Measurements from ENCODE around the gene EXO1. TPM values are rescaled to one million over a fixed set of nuclear protein-coding genes. Genes with fewer than 3 reads are reported as not detected.

EXO1 gene
- total and polyA plus RNA-seq, 2 donors (not counting 3 experiments of a cell fraction or from before 2014, with no cell fraction given), result 4.1 to 23.5 TPM

DNA sequence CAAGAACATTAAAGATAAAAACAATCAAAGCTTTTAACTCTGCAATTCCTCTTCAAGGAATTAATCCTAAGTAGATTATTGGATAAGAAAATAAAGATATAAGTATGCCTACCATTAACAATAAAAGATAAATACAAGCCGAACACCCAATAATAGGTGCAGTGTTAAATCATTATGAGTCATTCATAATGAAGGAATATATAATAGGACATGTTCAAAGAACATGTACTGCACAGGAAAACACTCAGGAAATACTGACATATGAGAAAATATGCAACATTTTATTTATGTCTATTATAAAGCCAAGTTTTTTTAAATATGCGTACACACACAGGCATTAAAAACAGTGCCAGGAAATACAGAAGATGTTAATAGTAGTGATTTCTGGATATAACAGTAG lies 11.1 kb upstream of the EXO1 start:
- FAIRE-seq (peak; percentile 46), DNase-seq (ENCODE audit: low read depth, low spot score) (peak; percentile 29)
- dilution Hi-C loops (cut with MboI; ENCODE audit: extremely low pct_ligation_motif_present, low sequenced_read_pairs), result no loop called here
- H3K9me1 ChIP-seq (replicated peaks; ENCODE audit: control insufficient read depth, extremely low read depth, insufficient read depth, low read length), result no peaks in the 10 kb centered on the region
- H4K20me1 ChIP-seq (replicated peaks; ENCODE audit: control insufficient read depth, extremely low read depth, insufficient read depth, low read length), result no peaks in the 10 kb centered on the region
- no peaks in the 10 kb centered on the region for H3K79me2 ChIP-seq (ENCODE audit: control insufficient read depth, insufficient read depth, low read length)
- H3K4me2 ChIP-seq (ENCODE audit: insufficient read depth, low read length), result peak overlapping the region; percentile 17
- intact Hi-C loops (cut with micrococcal nuclease), result no loop called here
- H3K36me3 ChIP-seq (ENCODE audit: control insufficient read depth in 2 of 2, extremely low read depth in 1 of 2, insufficient read depth in 2 of 2, low read length in 2 of 2), result no peaks in the 10 kb centered on the region
- H3K9me3 ChIP-seq (replicated peaks; ENCODE audit: control insufficient read depth, insufficient read depth, low read length), result no peaks in the 10 kb centered on the region
- no peak overlapping the region for H3K4me3 ChIP-seq (replicated peaks in 1 of 3; ENCODE audit: insufficient read depth in 1 of 3, low read depth in 1 of 3, low read length in 3 of 3)
- no peak overlapping the region for H3K9ac ChIP-seq (replicated peaks; ENCODE audit: extremely low read depth, insufficient read depth, low read length)
- POLR2A ChIA-PET, result no interaction called here
- CTCF ChIA-PET, result interaction anchor here (1.3 kb wide), 1 partner anchor 226 kb away, joined by 3 read pairs; no protein-coding TSS in a partner anchor
- peaks cover 2 to 8% of the 10 kb centered on the region in 2 experiments for H3K27me3 ChIP-seq (ENCODE audit: control insufficient read depth in 2 of 2, insufficient read depth in 2 of 2, low read length in 2 of 2)
- BruUV-seq (replicated peaks), result no TSS peak
- no peak overlapping the region for H2AFZ ChIP-seq (ENCODE audit: low read depth, low read length)
- peaks cover 18% of the 10 kb centered on the region for H3K4me1 ChIP-seq (ENCODE audit: control insufficient read depth, extremely low read depth, insufficient read depth, low read length)
- peak overlapping the region; percentile 3 for H3K27ac ChIP-seq (ENCODE audit: insufficient read depth, low read depth, low read length)
- peak; percentile 20 for TF ChIP-seq JUN (IDR thresholded peaks at IDR 0.05; ENCODE audit: borderline replicate concordance, insufficient read depth, insufficient read length, low read depth)
- peak; percentile 66 for TF ChIP-seq FOS (IDR thresholded peaks at IDR 0.05; ENCODE audit: borderline replicate concordance, insufficient read depth, low read length)
- TF ChIP-seq, protein P1, sequence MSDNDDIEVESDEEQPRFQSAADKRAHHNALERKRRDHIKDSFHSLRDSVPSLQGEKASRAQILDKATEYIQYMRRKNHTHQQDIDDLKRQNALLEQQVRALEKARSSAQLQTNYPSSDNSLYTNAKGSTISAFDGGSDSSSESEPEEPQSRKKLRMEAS (IDR thresholded peaks at IDR 0.05; ENCODE audit: insufficient read depth, insufficient read length), result no peak
- TF ChIP-seq, protein P2, sequence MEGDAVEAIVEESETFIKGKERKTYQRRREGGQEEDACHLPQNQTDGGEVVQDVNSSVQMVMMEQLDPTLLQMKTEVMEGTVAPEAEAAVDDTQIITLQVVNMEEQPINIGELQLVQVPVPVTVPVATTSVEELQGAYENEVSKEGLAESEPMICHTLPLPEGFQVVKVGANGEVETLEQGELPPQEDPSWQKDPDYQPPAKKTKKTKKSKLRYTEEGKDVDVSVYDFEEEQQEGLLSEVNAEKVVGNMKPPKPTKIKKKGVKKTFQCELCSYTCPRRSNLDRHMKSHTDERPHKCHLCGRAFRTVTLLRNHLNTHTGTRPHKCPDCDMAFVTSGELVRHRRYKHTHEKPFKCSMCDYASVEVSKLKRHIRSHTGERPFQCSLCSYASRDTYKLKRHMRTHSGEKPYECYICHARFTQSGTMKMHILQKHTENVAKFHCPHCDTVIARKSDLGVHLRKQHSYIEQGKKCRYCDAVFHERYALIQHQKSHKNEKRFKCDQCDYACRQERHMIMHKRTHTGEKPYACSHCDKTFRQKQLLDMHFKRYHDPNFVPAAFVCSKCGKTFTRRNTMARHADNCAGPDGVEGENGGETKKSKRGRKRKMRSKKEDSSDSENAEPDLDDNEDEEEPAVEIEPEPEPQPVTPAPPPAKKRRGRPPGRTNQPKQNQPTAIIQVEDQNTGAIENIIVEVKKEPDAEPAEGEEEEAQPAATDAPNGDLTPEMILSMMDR (IDR thresholded peaks at IDR 0.05; ENCODE audit: extremely low read depth in 1 of 2, insufficient read depth in 1 of 2, low read depth in 1 of 2, low read length in 2 of 2), result no peak

DNA sequence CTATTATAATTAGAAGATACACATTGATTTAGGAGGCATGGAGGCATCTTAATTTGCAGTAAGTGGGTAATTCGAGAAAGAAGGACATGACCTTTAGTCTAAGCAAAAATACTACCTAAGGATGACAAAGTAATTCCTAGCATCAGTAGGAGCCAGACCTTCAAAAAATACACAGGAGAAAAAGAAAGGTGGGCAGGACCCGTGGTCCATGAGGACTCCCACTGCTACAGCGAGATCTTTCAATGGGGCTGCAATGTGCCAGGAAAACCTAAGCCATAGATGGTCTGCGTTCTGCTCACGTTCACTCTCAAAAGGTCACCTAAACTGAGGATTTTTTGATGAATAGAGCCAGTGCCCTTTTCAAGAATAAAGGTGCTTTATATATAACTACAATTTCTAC lies 10.6 kb upstream of the EXO1 start:
- FAIRE-seq (no peak), DNase-seq (ENCODE audit: low read depth, low spot score) (peak; percentile 6)
- CTCF ChIA-PET, result interaction anchor here (1.3 to 1.6 kb wide), 2 partner anchors 227 kb away, joined by 3 to 5 read pairs; no protein-coding TSS in a partner anchor
- Histone ChIP-seq H4K20me1 (replicated peaks; ENCODE audit: control insufficient read depth, extremely low read depth, insufficient read depth, low read length) (no peaks in the 10 kb centered on the region), H3K9me1 (replicated peaks; ENCODE audit: control insufficient read depth, extremely low read depth, insufficient read depth, low read length) (no peaks in the 10 kb centered on the region), H2AFZ (ENCODE audit: low read depth, low read length) (no peak overlapping the region), H3K9me3 (replicated peaks; ENCODE audit: control insufficient read depth, insufficient read depth, low read length) (no peaks in the 10 kb centered on the region), H3K27me3 (ENCODE audit: control insufficient read depth in 2 of 2, insufficient read depth in 2 of 2, low read length in 2 of 2) (peaks cover 3 to 11% of the 10 kb centered on the region in 2 experiments), H3K36me3 (ENCODE audit: control insufficient read depth in 2 of 2, extremely low read depth in 1 of 2, insufficient read depth in 2 of 2, low read length in 2 of 2) (no peaks in the 10 kb centered on the region), H3K4me2 (ENCODE audit: insufficient read depth, low read length) (peak overlapping the region; percentile 17), H3K4me1 (ENCODE audit: control insufficient read depth, extremely low read depth, insufficient read depth, low read length) (peaks cover 18% of the 10 kb centered on the region), H3K4me3 (replicated peaks in 1 of 3; ENCODE audit: insufficient read depth in 1 of 3, low read depth in 1 of 3, low read length in 3 of 3) (no peak overlapping the region), H3K27ac (ENCODE audit: insufficient read depth, low read depth, low read length) (peak overlapping the region; percentile 3), H3K79me2 (ENCODE audit: control insufficient read depth, insufficient read depth, low read length) (no peaks in the 10 kb centered on the region), H3K9ac (replicated peaks; ENCODE audit: extremely low read depth, insufficient read depth, low read length) (no peak overlapping the region)
- POLR2A ChIA-PET, result no interaction called here
- dilution Hi-C loops (cut with MboI; ENCODE audit: extremely low pct_ligation_motif_present, low sequenced_read_pairs) (no loop called here), intact Hi-C loops (cut with micrococcal nuclease) (no loop called here)
- no TSS peak for BruUV-seq (replicated peaks)
- TF ChIP-seq, protein P1 (IDR thresholded peaks at IDR 0.05; ENCODE audit: insufficient read depth, insufficient read length), result no peak
- no peak for TF ChIP-seq FOS (IDR thresholded peaks at IDR 0.05; ENCODE audit: borderline replicate concordance, insufficient read depth, low read length)
- TF ChIP-seq GATA2 (IDR thresholded peaks at IDR 0.05; ENCODE audit: insufficient read depth, insufficient read length, low read depth, low read length), result no peak
- no peak for TF ChIP-seq MYC (IDR thresholded peaks at IDR 0.05; ENCODE audit: low read depth, low read length)
- no peak for TF ChIP-seq POLR2A (IDR thresholded peaks at IDR 0.05; ENCODE audit: low read depth, low read length)
